ENCODE results near the gene CHD6. TPM values are rescaled to one million over a fixed set of nuclear protein-coding genes. Genes with fewer than 3 reads are reported as not detected.

The CHD6 gene
- total and polyA plus RNA-seq, 2 experiments from 2014 or later, result 41.0 to 158 TPM

GRCh38 chr20:41613321-41613720, 4.9 kb downstream of the CHD6 start:
- ATAC-seq, result no peak
- TF ChIP-seq EZH2phosphoT487 (IDR thresholded peaks at IDR 0.05; ENCODE audit: unreplicated experiment), result no peak
- TF ChIP-seq ZNF114 (CRISPR knock-in tag; IDR thresholded peaks at IDR 0.05), result no peak
- H3K27me3 ChIP-seq (ENCODE audit: insufficient read depth), result no peaks in the 10 kb centered on the region
- Mint-ChIP-seq H3K4me1 (peaks cover 57% of the 10 kb centered on the region), H3K9me3 (no peaks in the 10 kb centered on the region), H3K27me3 (ENCODE audit: insufficient read depth, low read depth, poor library complexity) (peaks cover 3% of the 10 kb centered on the region), H3K27ac (no peak overlapping the region), H3K4me3 (no peak overlapping the region; the same call in 2 of the 3 replicates), H3K36me3 (ENCODE audit: low read depth) (no peaks in the 10 kb centered on the region)
- H3K27ac ChIP-seq (ENCODE audit: low read depth), result peak overlapping the region; percentile 27; the same call in 1 of the 2 replicates
- peaks cover 93% of the 10 kb centered on the region for H3K79me2 ChIP-seq (replicated peaks; ENCODE audit: insufficient read depth)
- H3K4me2 ChIP-seq, result peak overlapping the region; percentile 16
- H3F3A ChIP-seq (replicated peaks; ENCODE audit: low read depth), result no peaks in the 10 kb centered on the region
- DNase-seq (ENCODE audit: low spot score), result peak; percentile 21
- peaks cover 46% of the 10 kb centered on the region for H3K4me1 ChIP-seq (ENCODE audit: insufficient read depth)
- no peaks in the 10 kb centered on the region for H3K36me3 ChIP-seq (ENCODE audit: insufficient read depth)
- 0 out of 2 replicates have a peak overlapping the region, but pooled peaks have one; percentile 4 for H3K4me3 ChIP-seq
- H3K9me2 ChIP-seq (ENCODE audit: insufficient read depth), result no peaks in the 10 kb centered on the region
- no peak overlapping the region for H2AFZ ChIP-seq
- peaks cover 60% of the 10 kb centered on the region for H4K20me1 ChIP-seq (replicated peaks; ENCODE audit: insufficient read depth)

- Mint-ChIP-seq H3K27ac (no peak overlapping the region), H3K9me3 (no peaks in the 10 kb centered on the region), H3K36me3 (ENCODE audit: low read depth) (no peaks in the 10 kb centered on the region; the same call in 2 of the 3 replicates), H3K4me1 (peaks cover 38% of the 10 kb centered on the region), H3K27me3 (ENCODE audit: insufficient read depth, low read depth, poor library complexity) (no peaks in the 10 kb centered on the region), H3K4me3 (no peak overlapping the region)
- no peaks in the 10 kb centered on the region for H3K27me3 ChIP-seq (ENCODE audit: insufficient read depth)
- no peaks in the 10 kb centered on the region for H3K36me3 ChIP-seq (ENCODE audit: insufficient read depth)
- peaks cover 31% of the 10 kb centered on the region for H3K4me1 ChIP-seq (ENCODE audit: insufficient read depth)
- no peaks in the 10 kb centered on the region for H3K9me2 ChIP-seq (ENCODE audit: insufficient read depth)
- no peak overlapping the region for H3K4me2 ChIP-seq
- ATAC-seq (no peak), DNase-seq (ENCODE audit: low spot score) (no peak)
- H4K20me1 ChIP-seq (replicated peaks; ENCODE audit: insufficient read depth), result peaks cover 76% of the 10 kb centered on the region
- peaks cover 100% of the 10 kb centered on the region for H3K79me2 ChIP-seq (replicated peaks; ENCODE audit: insufficient read depth)
- H3F3A ChIP-seq (replicated peaks; ENCODE audit: low read depth), result no peaks in the 10 kb centered on the region
- H3K4me3 ChIP-seq, result no peak overlapping the region
- no peak overlapping the region for H3K27ac ChIP-seq (ENCODE audit: low read depth)
- H2AFZ ChIP-seq, result no peak overlapping the region
- TF ChIP-seq ZNF462 (CRISPR knock-in tag; IDR thresholded peaks at IDR 0.05), result no peak
- TF ChIP-seq ETS1 (IDR thresholded peaks at IDR 0.05), result no peak
- TF ChIP-seq CTCF (conservative IDR thresholded peaks at IDR 0.05; ENCODE audit: low read depth in 2 of 2), result no peak
- TF ChIP-seq EZH2phosphoT487 (IDR thresholded peaks at IDR 0.05; ENCODE audit: unreplicated experiment), result no peak
- TF ChIP-seq STAT1 (IDR thresholded peaks at IDR 0.05; ENCODE audit: unreplicated experiment), result no peak
- TF ChIP-seq JUNB (IDR thresholded peaks at IDR 0.05; ENCODE audit: unreplicated experiment), result no peak
- TF ChIP-seq ZNF331 (CRISPR knock-in tag; IDR thresholded peaks at IDR 0.05; ENCODE audit: low read depth), result no peak
- TF ChIP-seq EZH2 (IDR thresholded peaks at IDR 0.05; ENCODE audit: low read depth, unreplicated experiment), result no peak
- no peak for TF ChIP-seq ZNF114 (CRISPR knock-in tag; IDR thresholded peaks at IDR 0.05)
- no peak for TF ChIP-seq CREB1 (CRISPR knock-in tag; IDR thresholded peaks at IDR 0.05; ENCODE audit: low read depth)
Measured at GRCh38 chr20:41609474-41609873, 8.7 kb downstream of the CHD6 start.
